Transverse colon (tissue), 4 donors: ENCODE results near the gene IGSF22. TPM values are rescaled to one million over a fixed set of nuclear protein-coding genes. Genes with fewer than 3 reads are reported as not detected.

Source experiments
- DNase-seq: peaks from one replicate; pipeline ENCODE4 v3.0.0-alpha.2; 2019
- H3K27ac ChIP-seq, 4 donors: fragments of 200-600 bp; sonication (generic); 2 replicates each; pipeline ENCODE4 v1.5.1; 2016 to 2018; ENCODE audit warnings: inconsistent platforms in 4 of 4
- H3K27me3 ChIP-seq: fragments of 200-600 bp; sonication (generic); 2 replicates; pipeline ENCODE4 v1.5.1; 2017; ENCODE audit warnings: inconsistent platforms
- H3K36me3 ChIP-seq, 4 donors: fragments of 200-600 bp; sonication (generic); 2 replicates each; pipeline ENCODE4 v1.5.1; 2017 to 2019; ENCODE audit warnings: inconsistent platforms in 4 of 4
- H3K4me1 ChIP-seq, 4 donors: fragments of 200-600 bp; sonication (generic); 2 replicates each; pipeline ENCODE4 v1.5.1; 2017 to 2020; ENCODE audit warnings: inconsistent platforms in 4 of 4
- H3K4me3 ChIP-seq, 4 donors: fragments of 200-600 bp; sonication (generic); 1 replicate in 1 of 4; 2 replicates in 3 of 4; pipeline versions ENCODE4 v1.5.1 to v1.6.1; 2017 to 2019; ENCODE audit warnings: inconsistent platforms in 4 of 4
- H3K9me3 ChIP-seq, 2 donors: fragments of 200-600 bp; sonication (generic); 2 replicates each; pipeline ENCODE4 v1.5.1; 2017 to 2019; ENCODE audit warnings: inconsistent platforms in 2 of 2
- CTCF ChIP-seq, 5 experiments: fragments of 200-600 bp in 3 of 5; fragments of 450-650 bp in 2 of 5; sonication (generic) in 3 of 5; IDR thresholded peaks; 1 replicate in 2 of 5; 2 replicates in 3 of 5; pipeline ENCODE4 v1.5.1; 2016 to 2017; ENCODE audit warnings: antibody characterized with exemption in 5 of 5, inconsistent platforms in 3 of 5, mild to moderate bottlenecking in 2 of 5, moderate library complexity in 1 of 5
- EP300 ChIP-seq: sonication (generic); formaldehyde crosslinking; IDR thresholded peaks from one replicate; pipeline ENCODE4 v1.6.1; 2017; ENCODE audit warnings: antibody characterized with exemption, low read depth
- POLR2A ChIP-seq: fragments of 450-650 bp; IDR thresholded peaks from one replicate; pipeline ENCODE4 v1.6.1; 2016; ENCODE audit warnings: antibody characterized with exemption, mild to moderate bottlenecking, moderate library complexity
- POLR2AphosphoS5 ChIP-seq, 3 donors: sonication (generic); formaldehyde crosslinking; IDR thresholded peaks; one replicate each; pipeline ENCODE4 v1.6.1; 2016; ENCODE audit warnings: antibody characterized with exemption in 3 of 3
- WGBS, 2 donors: methylation state at CpG; one replicate each; pipeline ENCODE4 v1.1.5; 2018; ENCODE audit warnings: low coverage in 1 of 2; 5-methylcytosine and 5-hydroxymethylcytosine counted together
- in situ Hi-C, 4 donors: fragments of 200-750 bp; cut with MboI; loops; one replicate each; pipeline versions ENCODE4 v1.15.0 to v1.15.1; 2017; ENCODE audit warnings: low sequenced_read_pairs in 3 of 4, low pct_ligation_motif_present in 1 of 4, low pct_unique_long_range_greater_than_20kb in 1 of 4
- intact Hi-C: fragments of 100-400 bp; cut with DNase I; formaldehyde crosslinking; loops from one replicate; pipeline ENCODE4 v1.15.1; 2023; ENCODE audit warnings: low total_unique reads
- total RNA-seq, 4 donors: library from RNA; depleted of rRNA; stranded (reverse); fragments of >200 nt; gene quantifications; one replicate each; pipeline ENCODE4 v1.1.0, GENCODE V29; 2016

Gene IGSF22
- total RNA-seq, 4 donors from 2014 or later, result 0.16 TPM; not detected in 3

DNA sequence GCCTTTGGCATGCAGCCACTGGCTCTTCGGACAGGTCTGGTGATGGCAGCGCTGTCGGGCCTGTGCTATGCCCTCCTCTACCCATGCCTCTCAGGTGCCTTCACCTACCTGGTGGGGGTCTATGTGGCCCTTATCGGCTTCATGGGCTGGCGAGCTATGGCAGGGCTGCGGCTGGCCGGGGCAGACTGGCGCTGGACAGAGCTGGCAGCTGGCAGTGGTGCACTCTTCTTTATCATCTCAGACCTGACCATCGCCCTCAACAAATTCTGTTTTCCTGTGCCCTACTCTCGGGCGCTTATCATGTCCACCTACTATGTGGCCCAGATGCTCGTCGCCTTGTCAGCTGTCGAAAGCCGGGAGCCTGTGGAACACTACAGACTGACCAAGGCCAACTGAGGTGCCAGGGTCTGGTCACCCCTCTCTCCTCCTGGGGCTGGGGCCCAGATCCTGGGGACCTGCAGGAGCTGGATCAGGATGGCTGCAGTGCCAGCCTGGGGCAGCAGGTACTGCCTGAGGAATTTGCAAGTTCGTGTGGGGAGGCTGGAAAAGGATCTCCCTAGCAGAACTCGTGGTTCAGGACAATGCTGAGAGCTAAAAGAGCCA, 24.3 kb downstream of the IGSF22 start:
- intact Hi-C loops (no loop called here), in situ Hi-C loops (loop anchor here in 2 of 4 donors (5.0 to 10.0 kb wide), 2 partner anchors 64 to 67 kb away; partner anchors contain the start of gene SPTY2D1 (in 1 of the 2))
- H3K4me1 ChIP-seq, result peaks cover 9 to 31% (median 17%) of the 10 kb centered on the region in 4 donors
- no peak overlapping the region for H3K4me3 ChIP-seq
- WGBS, 2 donors, result 92 to 100% methylated on average over 5 to 17 of the region's 17 CpGs
- no peak overlapping the region for H3K27ac ChIP-seq
- TF ChIP-seq CTCF (IDR thresholded peaks at IDR 0.05) (no peak), POLR2AphosphoS5 (IDR thresholded peaks at IDR 0.05) (no peak), POLR2A (no peak), EP300 (no peak)
- no peaks in the 10 kb centered on the region for H3K9me3 ChIP-seq
- no peak for DNase-seq
- H3K36me3 ChIP-seq, result no peaks in the 10 kb centered on the region
- no peaks in the 10 kb centered on the region for H3K27me3 ChIP-seq

GRCh38 chr11:18700872-18701271, 25.1 kb downstream of the IGSF22 start:
- WGBS, 2 donors, result 92% methylated on average over 7 of the region's 7 CpGs; no CpG with 5 or more reads in 1 of the 2 donors
- in situ Hi-C loops, result loop anchor here in 2 of 4 donors (5.0 to 10.0 kb wide), 2 partner anchors 64 to 66 kb away; partner anchors contain the start of gene SPTY2D1 (in 1 of the 2)
- H3K27ac ChIP-seq, result no peak overlapping the region
- no peak for DNase-seq
- no peak overlapping the region for H3K4me3 ChIP-seq
- H3K4me1 ChIP-seq, result peaks cover 9 to 27% (median 12%) of the 10 kb centered on the region in 4 donors
- H3K9me3 ChIP-seq, result no peaks in the 10 kb centered on the region
- intact Hi-C loops, result no loop called here
- TF ChIP-seq CTCF (IDR thresholded peaks at IDR 0.05) (no peak), EP300 (no peak), POLR2AphosphoS5 (IDR thresholded peaks at IDR 0.05) (no peak), POLR2A (no peak)
- no peaks in the 10 kb centered on the region for H3K27me3 ChIP-seq
- no peaks in the 10 kb centered on the region for H3K36me3 ChIP-seq

GRCh38 chr11:18700375-18700774, 25.6 kb downstream of the IGSF22 start:
- Histone ChIP-seq H3K27ac (no peak overlapping the region), H3K9me3 (no peaks in the 10 kb centered on the region), H3K36me3 (no peaks in the 10 kb centered on the region), H3K4me1 (peaks cover 5 to 22% (median 8%) of the 10 kb centered on the region in 4 donors), H3K4me3 (no peak overlapping the region), H3K27me3 (no peaks in the 10 kb centered on the region)
- in situ Hi-C loops (loop anchor here in 2 of 4 donors (5.0 to 10.0 kb wide), 2 partner anchors 63 to 66 kb away; partner anchors contain the start of gene SPTY2D1 (in 1 of the 2)), intact Hi-C loops (no loop called here)
- WGBS, 2 donors, result 45% methylated on average over 1 of the region's 1 CpG; no CpG with 5 or more reads in 1 of the 2 donors
- DNase-seq, result no peak
- no peak for TF ChIP-seq EP300
- TF ChIP-seq POLR2AphosphoS5 (IDR thresholded peaks at IDR 0.05), result no peak
- no peak for TF ChIP-seq CTCF (IDR thresholded peaks at IDR 0.05)
- TF ChIP-seq POLR2A, result no peak

DNA sequence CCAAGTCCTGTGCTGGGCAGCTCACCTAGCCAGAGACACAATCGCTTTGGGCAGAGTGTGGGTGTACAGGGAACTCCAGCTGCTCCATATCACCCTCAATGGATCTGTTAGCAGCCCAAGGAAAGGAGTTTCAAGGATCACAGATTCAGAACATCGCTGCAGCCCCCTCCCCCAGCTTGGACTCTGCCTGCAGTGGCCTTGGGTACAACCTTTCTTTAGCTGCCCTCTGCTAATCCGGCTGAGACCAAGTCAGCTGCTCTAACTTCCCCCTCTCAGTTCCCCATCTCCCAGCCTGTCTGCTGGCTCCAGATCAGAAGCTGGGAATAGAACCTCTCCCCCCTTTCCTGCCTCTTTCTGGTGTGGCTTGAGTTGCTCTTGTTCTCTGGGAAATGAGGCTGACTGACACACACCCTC, 26.1 kb downstream of the IGSF22 start:
- in situ Hi-C loops (loop anchor here in 2 of 4 donors (5.0 to 10.0 kb wide), 2 partner anchors 63 to 65 kb away; partner anchors contain the start of gene SPTY2D1 (in 1 of the 2)), intact Hi-C loops (no loop called here)
- DNase-seq, result no peak
- Histone ChIP-seq H3K4me1 (peaks cover under 1 to 17% (median 5%) of the 10 kb centered on the region in 4 donors), H3K36me3 (no peaks in the 10 kb centered on the region), H3K4me3 (peak overlapping the region in 1 of 4 donors; percentile 62), H3K27me3 (no peaks in the 10 kb centered on the region), H3K27ac (peak overlapping the region in 3 of 4 donors; percentile 74 to 81 (median 79)), H3K9me3 (no peaks in the 10 kb centered on the region)
- no peak for TF ChIP-seq EP300
- 63% methylated on average over 3 of the region's 3 CpGs; no CpG with 5 or more reads in 1 of the 2 donors for WGBS, 2 donors
